Left renal cortex interstitium (tissue), 4 donors: ENCODE results near the gene UBE2J2. TPM values are rescaled to one million over a fixed set of nuclear protein-coding genes. Genes with fewer than 3 reads are reported as not detected.

Source experiments
- DNase-seq, 4 donors: peaks; one replicate each; pipeline ENCODE4 v3.0.0-alpha.2; 2013; ENCODE audit warnings: low read depth in 4 of 4, low spot score in 2 of 4, missing footprints in 1 of 4
- polyA plus RNA-seq, 4 donors: library from polyadenylated mRNA; unstranded; fragments of 120-200 nt; gene quantifications; one replicate each; pipeline ENCODE4 v1.2.1, GENCODE V29; 2013; ENCODE audit not compliant: insufficient read length in 4 of 4

Gene UBE2J2
- polyA plus RNA-seq, 4 donors, result 40.9 to 68.6 (median 58.4) TPM

DNA sequence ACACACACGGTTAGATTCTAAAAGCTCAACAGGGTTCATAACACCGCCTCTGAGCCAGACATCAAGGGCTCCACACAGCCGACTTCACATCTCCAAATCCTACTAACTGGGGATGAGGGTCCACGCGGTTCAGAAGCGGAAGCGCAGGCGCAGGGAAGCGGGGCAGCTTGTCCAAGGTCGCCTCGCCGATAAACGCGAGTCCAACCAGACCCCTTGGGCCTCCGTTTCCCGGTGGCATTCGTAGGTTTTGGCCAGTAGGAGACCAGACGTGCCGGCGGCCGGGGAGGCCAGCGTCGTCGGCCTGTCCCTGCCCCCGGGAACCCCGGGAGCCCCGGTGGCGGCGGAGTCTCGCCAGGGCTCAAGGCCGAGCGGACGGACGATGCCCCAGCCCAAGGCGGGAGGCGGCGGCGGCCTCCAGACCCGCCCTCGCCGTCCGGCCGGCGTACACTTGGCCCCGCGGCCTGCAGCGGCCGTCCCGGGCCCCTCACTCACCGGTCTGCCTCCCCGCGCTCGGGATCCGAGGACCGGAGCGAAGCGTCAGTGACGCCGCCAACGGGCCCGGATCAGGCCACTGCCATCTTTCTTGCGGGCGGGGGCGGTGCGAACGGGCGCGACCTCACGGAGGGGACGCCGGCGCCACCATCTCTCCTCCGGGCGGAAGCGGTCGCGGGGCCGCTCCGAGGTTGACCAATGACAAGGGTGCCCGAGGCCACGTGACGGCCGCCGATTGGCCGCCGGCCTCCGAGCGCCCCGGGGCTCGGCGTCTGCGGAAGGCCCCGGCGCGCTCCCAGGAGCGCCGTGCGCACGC, 42.0 kb downstream of the UBE2J2 start, which contains the start of gene SDF4:
Gene SDF4 (minus strand): TSS at position 602 of the 808 bp plus-strand sequence. CDS start 3,229 bp downstream, outside the sequence.
- DNase-seq, result peak; percentile 62 to 94 (median 90)

DNA sequence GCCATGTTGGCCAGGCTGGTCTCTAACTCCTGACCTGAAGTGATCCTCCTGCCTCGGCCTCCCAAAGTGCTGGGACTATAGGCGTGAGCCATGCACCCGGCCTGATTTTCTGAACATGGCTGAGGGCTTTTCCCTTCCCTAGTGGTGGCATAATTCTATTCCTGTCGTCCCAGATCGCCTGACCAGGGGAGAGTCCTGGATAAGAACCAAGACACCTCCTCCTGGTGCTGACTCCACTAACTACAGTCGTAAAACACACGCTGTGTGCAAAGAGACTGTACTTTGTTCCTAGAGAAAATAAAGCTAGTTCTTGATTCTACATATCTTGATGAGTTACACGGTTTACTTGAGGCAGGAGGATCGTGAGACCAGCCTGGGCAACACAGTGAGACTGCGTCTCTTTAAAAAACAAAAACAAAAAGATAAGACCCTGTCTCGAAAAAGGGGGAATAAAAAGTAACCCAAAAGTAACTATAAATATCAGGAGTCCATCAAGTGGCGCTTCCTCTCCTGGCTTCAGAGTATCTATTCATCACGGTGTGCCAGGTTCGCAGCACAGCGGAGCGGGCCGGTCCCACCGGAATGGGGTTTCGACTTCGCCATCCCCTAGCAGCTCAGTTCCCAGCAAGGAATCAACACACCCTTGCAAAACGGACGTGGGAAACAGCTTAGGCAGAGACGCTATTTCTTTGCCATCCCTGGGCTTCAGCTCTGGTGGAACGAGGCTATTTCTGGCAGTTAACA, 42.8 kb downstream of the UBE2J2 start:
- DNase-seq, result no peak

DNA sequence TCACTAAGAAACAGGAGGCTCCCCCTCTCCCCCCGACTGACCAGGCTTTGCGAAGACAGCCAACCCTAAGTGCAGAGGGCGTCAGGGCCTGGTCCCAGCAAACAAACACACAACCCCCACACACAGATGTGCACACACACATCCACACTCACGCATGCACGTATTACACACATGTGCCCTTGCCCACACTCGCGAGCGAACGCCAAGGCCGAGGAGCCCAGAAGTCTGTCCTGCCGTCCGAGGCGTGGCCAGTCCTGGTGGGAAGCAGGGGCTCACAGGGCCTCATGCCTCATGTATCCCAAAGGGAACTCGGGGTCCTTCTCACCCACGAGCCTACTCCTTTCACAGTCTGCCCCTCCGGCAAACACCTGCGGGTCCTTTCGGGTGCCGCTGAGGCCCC, 43.9 kb downstream of the UBE2J2 start:
- DNase-seq, result no peak

DNA sequence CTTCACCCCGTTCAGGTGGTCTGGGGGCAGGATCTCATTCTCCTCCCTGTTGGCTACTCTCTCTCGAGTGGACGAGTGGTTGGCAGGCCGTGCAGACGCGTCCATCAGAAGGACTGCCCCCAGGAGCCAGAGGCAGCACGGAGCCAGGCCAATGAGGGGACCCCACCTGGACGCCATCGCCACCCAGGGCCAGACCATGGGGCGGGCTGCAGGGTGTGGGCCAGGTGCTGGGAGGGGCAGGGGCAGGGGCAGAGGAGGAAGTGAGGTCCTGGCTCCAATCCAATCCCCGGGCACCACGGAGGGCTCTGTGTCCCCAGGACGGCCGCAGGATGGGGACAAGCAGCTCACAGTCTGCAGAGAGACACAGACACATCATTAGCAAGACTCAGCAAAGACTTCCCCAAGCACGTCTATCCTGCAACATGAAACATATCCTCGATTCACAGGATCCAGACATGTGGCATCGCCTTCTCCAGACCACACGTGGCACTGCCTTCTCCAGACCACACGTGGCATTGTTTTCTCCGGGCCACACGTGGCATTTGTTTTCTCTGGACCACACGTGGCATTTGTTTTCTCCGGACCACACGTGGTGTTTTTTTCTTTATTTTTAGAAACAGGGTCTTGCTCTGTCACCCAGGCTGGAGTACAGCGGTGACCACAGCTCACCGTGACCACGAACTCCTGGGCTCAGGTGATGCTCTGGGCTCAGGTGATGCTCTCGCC, 44.9 kb downstream of the UBE2J2 start:
- DNase-seq, result no peak

- DNase-seq, result no peak
Measured at GRCh38 chr1:1228187-1228586, 45.5 kb downstream of the UBE2J2 start.

DNA sequence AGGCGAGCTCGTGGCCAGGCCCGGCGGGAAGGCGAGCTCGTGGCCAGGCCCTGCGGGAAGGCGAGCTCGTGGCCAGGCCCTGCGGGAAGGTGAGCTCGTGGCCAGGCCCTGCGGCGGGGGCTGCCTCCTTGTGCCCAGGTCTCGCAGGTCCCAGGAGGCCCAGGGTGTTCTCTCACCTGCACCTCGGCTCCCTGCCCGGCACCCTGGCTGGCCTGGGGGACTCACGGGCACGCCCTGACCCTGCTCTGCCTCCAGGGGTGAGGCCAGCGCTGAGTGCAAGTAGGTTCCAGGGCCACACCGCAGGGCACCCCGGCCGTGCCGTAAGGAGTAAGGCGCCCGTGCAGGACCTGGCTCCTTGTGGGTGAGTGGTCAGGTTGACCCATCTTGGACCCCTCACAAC, 46.3 kb downstream of the UBE2J2 start:
- DNase-seq, result no peak

- DNase-seq, result no peak
Measured at GRCh38 chr1:1226566-1227362, 46.9 kb downstream of the UBE2J2 start.

- DNase-seq, result no peak
Measured at GRCh38 chr1:1225913-1226312, 47.7 kb downstream of the UBE2J2 start.

DNA sequence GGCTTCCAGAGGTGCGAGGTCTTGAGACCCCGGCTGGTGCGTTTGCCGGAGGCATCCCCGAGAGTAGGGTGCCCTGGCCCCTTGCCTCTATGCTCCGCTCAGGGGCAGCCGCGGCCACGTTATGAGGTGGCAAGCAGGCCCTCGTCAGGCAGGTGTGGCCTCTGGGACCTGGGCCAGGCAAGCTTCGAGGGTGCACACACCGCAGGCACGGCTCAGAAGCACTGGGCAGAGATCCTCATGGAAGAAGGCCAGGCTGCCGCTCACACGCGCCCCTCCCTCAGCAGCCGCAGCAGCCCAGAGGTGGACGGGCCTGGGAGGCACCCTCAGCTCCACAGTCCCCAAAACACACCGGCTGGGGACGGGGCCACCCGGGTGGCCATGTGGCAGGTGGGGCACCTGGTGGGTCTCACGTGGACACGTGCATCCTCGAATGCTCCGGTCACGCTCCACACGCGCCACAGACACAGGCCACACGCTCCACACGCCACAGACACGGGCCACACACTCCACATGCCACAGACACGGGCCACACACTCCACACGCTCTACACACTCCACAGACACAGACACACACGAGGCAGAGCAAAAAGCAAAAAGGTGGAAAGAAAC, 48.3 kb downstream of the UBE2J2 start:
- no peak for DNase-seq

- DNase-seq, result no peak
Measured at GRCh38 chr1:1223891-1224290, 49.8 kb downstream of the UBE2J2 start.

DNA sequence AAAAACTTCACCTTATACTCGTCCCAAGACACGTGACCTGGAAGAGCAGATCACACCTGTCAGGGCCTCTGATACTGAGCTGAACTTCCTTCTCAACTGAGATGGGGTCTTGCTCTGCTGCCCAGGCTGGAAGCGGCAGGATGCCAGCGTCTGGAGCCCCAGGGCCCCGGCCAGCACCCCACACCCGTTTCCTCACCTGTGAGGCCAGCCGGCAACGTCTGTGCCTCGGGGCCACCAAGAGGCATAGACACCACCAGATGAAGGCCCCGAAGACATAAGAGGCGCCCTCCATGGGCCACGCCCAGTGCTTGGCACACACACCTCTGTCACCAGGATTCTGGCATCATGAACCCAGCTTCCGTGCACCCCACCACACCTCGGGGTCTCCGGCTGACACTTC, 50.3 kb downstream of the UBE2J2 start:
- DNase-seq, result no peak

- no peak for DNase-seq
Measured at GRCh38 chr1:1222575-1223225, 51.0 kb downstream of the UBE2J2 start.

DNA sequence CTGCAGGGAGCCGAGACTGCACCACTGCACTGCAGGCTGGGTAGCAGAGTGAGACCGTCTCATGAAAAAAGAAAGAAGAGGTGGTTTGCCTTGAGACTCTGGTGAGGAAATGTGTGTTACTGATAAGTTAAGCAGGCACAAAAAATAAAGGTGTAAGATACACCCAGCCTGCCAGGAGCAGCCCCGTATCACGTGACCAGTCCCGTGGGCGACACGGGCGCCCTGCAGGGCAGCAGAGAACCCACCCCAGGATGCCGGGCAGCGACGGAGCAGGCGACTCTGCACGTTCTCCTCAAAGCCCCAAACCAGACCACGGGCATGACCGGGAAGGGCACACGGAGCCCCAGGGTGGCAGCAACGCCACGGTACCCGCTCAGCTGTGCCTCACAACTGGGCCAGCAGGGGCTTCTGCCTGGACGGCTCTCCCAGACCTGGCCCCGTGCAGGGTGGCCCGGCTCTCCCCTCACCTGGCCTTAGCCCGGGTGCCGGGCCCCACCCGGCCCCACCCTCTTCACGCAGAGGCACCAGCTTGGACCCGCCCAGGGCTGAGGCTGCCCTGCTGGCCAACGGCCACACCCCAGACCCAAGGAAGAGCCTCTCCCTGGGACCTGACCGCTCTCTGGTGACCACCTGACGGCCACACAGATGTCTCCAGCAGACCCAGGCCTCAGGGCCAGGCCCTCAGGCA, 51.6 kb downstream of the UBE2J2 start:
- no peak for DNase-seq

DNA sequence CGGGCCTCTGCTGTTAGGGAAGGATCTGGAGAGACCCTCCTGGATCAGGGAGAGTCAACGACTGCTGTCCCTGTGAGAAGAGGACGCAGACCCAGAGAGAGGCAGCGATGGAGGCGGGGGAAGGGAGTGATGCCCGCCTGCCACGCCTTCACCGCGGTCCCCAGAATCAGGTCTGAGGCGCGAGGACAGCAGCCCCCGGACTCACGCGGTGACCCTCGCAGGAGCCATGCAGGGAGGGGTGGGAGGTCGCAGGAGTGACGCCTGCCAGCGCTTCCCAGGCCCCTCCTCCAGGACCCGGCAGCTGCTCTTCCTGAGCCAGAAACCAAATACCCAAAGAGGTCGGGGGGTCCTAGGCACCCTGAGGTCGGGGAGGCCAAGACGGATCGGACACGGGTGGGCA, 53.5 kb downstream of the UBE2J2 start:
- DNase-seq, result no peak

- DNase-seq, result no peak
Measured at GRCh38 chr1:1219341-1219740, 54.3 kb downstream of the UBE2J2 start.

DNA sequence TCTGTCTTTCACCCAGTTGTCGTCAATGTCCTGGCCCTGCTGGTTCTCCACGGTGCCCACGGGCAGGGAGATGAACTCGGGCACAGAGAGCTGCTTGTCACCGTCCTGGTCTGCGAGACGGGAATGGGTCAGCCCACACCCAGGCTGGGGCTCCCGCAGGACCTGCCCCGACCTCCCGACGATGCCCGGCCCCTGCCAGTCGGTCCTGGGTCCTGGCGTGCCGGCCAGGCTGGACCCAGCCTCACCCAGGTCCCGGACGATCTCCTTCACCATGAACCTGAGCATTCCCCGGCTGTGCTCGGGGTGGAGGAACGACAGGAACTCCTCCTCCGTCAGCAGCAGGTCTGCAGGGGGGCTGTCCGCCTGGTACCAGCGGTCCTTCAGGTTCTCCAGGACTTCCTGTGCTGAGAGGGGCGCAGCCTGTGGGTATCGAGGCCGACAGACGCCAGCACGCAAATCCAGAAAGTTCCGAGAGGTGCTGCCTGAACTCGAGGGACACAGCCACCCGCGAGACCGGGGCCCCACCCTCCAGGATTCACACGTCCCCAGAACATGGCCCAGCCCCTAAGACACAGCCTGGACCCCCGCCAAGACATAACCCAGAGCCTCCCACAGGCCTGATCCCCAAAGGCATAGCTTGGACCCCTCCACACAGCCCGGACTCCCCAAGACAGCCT, 55.0 kb downstream of the UBE2J2 start:
- no peak for DNase-seq

DNA sequence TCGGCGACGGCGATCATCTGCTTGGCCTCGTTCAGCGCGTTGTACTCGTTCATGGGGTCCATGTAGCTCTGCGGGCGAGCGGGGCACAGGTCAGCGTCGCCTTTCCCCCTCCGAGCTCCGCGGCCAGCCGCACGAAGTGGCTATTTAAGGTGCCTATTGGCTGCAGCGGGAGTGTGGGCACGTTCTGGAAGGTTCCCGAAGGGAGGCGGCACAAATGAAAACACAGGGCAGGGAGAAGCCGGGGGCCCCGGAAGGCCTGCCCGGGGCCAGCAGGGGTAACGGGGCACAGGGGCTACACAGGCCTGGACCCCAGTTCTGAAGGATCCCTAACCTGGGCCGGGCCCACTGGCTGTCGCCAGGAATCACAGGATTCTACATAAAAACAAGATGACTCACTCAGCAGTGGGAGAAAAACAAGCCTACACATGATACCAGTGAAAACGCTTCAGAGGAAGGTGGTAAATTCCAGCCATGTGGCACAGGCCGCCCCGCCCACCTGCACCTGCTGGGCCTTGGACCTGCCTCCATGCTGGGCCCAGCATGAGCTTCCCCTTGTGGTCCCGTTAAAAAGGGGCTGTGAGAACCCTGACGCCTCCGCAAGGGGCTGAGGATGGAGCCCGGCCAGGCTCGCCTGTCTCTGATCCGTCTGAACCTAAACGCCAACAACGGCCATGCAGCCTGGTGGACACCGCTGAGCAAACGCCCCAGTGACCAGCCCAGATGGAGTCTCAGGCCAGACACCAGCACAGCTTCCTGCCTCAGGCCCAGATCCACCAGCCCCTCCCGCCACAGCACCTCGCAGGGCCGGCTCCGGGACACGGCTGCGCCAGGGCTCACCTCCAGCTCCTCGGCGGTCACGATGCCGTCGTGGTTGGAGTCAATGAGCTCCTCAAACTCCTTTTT, 55.8 kb downstream of the UBE2J2 start:
- DNase-seq, result no peak
